PFSK-1 (cell line): ENCODE results near the gene SNCAIP.

Experiments
- POLR2AphosphoS5 ChIP-seq: IDR thresholded peaks from 2 replicates; pipeline ENCODE4 v1.6.1; 2012; ENCODE audit warnings: low read depth, mild to moderate bottlenecking, control low read depth, low read length, moderate library complexity
- REST ChIP-seq, 2 experiments: IDR thresholded peaks; 2 replicates each; pipeline versions ENCODE4 v1.6.1 to v1.8.0; 2011 to 2012; ENCODE audit warnings: low read depth in 2 of 2, low read length in 2 of 2, control low read depth in 1 of 2, inconsistent platforms in 1 of 2, mild to moderate bottlenecking in 1 of 2, moderate library complexity in 1 of 2; ENCODE audit not compliant: insufficient read depth in 1 of 2
- SIN3A ChIP-seq: IDR thresholded peaks from 2 replicates; pipeline ENCODE4 v1.6.1; 2012; ENCODE audit warnings: mild to moderate bottlenecking, low read length, moderate library complexity, borderline replicate concordance; ENCODE audit not compliant: insufficient read depth
- TAF1 ChIP-seq: IDR thresholded peaks from 2 replicates; pipeline ENCODE4 v1.6.1; 2012; ENCODE audit warnings: low read length, control low read depth, borderline replicate concordance; ENCODE audit not compliant: insufficient read depth

- TF ChIP-seq TAF1: no peak
- no peak for TF ChIP-seq REST (IDR thresholded peaks at IDR 0.05; ENCODE audit: insufficient read depth in 1 of 2, low read depth in 2 of 2, low read length in 2 of 2)
- TF ChIP-seq POLR2AphosphoS5: no peak
- no peak for TF ChIP-seq SIN3A
These were observed 30.2 kb downstream of the SNCAIP start for GRCh38 chr5:122342256-122342655.
